Colon (tissue), 2 donors: ENCODE data around the gene ZNF433.
A peak's percentile ranks its signal among the peaks of the same experiment; 100 is the strongest.

Experiments used
- FAIRE-seq: peaks from 2 replicates; lab custom pipeline; 2012; peaks lifted over from hg19 to GRCh38; lab: Jason Lieb, UNC
- donor health status: control.
- donor health status: control.

Gene ZNF433

DNA sequence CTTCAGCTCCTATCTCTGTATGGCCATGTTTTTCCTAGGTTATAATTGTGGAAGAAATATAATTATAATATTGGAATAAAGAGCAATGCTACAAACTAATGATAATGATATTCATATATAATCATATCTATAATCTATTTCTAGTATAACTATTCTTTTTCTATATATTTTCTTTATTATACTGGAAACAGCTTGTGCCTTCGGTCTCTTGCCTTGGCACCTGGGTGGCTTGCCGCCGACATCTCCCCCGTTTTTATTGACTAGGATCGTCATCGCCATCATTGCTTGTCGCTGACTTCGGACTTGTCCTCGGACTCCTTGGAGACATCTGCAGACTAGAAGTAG lies 46.4 kb downstream of the ZNF433 start:
- FAIRE-seq, result no peak

DNA sequence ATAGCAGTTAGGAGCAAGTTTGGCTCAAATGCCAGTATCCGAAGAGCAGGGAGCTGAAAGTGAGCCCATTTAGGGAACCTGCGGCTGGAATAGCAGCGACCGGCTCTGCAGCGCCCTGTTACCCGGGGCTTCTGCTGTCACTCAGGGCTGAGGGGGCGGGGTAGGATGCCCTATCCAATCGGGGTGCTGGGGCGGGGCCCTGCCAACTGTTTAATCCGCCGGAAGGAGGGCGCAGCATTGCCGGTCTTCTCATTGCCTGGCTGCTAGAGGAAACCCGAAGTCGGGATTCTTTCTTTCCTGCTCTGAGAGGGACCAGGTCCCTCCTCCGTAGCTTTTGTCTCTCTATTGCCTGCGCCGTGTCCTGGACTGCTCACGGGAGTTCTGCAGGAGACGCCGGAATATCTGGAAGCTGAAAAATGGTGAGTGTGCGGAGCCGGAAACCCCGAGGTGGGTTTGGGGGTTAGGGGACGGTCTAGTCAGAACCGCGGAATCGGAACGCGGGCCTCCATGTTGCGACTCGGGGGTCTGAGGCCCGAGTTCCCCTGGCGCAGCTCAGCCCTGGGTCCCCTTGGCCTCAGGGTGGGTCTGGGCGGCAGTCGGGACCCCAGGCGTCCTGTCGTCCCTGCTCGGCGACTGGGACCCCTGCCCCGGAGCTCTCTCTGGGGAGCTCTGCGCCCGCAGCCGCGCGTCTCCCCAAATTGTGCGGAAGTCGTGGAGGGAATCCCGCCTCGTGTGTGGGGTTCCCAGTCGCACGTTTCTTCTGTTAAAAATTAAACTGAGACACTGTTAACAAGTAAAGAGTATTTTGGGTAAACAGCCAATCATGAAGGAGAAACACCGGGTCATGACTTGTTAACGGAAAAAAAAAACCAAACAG lies 47.8 kb downstream of the ZNF433 start:
- FAIRE-seq, result no peak

DNA sequence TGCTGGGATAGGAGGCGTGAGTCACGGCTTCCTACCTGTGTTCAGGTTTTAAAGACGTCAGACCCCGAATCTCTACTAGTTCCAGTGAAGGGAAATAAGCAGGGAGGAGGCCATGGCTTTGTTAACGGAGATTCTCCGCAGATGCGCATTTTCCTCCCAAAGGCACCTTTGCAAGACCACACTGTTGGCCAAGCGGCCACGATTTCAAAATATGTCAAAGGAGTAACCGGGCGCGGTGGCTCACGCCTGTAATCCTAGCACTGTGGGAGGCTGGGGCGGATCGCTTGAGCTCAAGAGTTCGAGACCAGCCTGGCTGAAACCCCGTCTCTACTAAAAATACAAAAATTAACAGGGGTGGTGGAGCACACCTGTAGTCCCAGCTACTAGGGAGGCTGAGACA lies 48.7 kb downstream of the ZNF433 start:
- FAIRE-seq, result no peak

DNA sequence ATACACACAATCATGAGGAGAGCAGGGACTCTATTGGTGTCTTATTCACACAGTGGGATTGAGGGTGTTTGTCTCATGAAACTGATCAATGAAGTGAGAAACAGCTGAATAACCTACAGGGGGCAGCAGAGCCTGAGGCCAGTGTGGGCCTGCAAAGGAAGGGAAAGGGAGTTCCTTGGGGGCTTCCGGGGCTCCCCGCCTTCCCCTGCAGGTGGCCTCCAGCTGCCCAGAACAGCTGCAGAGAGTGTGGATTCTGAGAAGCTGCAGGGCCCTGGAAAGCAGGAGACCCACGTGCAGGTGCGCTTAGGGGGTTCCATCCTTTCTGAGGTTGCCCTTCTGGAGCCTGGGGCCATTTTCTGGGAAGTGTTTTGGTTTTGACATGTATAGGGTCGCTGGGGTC lies 50.5 kb downstream of the ZNF433 start:
- FAIRE-seq, result no peak

DNA sequence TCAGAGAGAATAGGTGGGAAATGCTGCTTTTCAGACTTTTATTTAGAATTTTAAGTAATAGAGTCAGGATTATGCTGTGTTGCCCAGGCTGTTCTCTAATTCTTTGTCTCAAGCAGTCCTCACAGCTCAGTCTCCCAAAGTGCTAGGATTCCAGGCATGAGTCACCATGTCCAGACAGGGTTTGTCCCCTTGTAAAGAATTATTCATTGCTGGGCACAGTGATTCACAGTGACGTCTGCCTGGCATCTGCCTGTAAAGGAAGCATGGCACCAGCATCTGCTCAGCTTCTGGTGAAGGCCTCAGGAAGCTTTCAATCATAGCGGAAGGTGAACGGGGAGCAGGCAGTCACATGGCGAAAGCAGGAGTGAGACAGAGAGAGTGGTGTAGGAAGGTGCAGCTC lies 53.0 kb downstream of the ZNF433 start:
- no peak for FAIRE-seq

DNA sequence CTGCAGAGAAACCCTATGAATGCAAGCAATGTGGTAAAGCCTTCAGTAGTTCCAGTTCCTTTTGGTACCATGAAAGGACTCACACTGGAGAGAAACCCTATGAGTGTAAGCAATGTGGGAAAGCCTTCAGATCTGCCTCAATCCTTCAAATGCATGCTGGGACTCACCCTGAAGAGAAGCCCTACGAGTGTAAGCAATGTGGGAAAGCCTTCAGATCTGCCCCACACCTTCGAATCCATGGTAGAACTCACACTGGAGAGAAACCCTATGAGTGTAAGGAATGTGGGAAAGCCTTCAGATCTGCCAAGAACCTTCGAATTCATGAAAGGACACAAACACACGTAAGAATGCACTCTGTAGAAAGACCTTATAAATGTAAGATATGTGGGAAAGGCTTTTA lies 56.0 kb downstream of the ZNF433 start:
- no peak for FAIRE-seq

DNA sequence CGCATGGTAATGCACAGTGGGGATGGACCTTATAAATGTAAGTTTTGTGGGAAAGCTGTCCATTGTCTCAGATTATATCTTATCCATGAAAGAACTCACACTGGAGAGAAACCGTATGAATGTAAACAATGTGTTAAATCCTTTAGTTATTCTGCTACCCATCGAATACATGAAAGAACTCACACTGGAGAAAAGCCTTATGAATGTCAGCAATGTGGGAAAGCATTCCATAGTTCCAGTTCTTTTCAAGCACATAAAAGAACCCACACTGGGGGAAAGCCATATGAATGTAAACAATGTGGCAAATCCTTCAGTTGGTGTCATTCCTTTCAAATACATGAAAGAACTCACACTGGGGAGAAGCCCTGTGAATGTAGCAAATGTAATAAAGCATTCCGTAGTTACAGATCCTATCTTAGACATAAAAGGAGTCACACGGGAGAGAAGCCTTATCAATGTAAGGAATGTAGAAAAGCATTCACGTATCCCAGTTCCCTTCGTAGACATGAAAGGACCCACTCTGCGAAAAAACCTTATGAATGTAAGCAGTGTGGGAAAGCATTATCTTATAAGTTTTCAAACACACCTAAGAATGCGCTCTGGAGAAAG lies 56.9 kb downstream of the ZNF433 start:
- FAIRE-seq, result no peak

DNA sequence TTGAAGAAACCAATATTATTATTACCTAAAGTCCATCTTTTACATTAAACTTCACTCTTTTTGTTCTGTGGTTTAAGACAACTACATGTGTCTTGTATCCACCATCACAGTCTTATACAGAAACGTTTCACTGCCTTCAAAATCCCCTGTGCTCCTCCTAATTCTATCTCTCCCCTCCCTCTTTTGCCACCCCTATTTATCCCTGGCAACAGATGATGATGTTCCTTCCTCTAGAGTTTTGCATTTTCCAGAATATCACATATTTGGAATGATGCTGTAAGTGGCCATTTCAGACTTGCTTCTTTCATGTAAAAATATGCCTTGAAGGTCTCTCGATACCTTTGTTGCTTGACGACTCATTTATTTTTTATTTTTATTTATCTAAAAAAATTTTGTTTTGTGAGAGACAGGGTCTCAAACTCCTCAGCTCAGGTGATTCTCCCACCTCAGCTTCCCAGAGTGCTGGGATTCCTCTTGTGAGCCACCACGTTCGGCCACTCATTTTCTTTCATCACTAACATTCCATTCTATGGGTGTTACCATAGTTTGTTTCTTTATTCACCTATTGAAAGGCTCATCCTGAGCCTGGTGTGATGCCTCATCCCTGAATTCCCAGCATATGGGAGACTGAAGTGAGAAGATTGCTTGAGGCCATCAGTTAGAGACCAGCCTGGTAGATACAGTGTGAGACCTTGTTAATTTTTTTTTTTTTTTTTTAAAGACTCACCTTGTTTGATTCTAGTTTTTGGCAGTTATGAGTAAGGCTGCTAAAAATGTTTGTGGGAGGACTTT lies 62.3 kb downstream of the ZNF433 start:
- FAIRE-seq, result no peak

DNA sequence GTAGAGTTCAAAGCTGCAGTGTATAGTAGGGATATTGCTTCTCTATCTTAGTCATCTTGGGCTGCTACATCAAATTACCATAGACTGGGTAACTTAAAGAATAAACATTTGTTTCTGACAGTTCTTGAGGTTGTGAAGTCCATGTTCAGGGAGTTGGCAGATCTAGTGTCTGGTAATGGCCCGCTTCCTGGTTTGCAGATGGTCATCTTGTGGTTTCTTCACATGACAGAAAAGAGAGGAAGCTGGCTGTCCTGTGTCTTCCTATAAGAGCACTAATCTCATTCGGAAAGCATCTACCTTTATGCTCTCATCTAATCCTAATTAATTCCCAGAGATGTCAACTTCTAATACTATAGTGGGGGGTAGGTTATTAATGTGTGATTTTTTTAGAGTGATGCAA lies 64.4 kb downstream of the ZNF433 start:
- no peak for FAIRE-seq

DNA sequence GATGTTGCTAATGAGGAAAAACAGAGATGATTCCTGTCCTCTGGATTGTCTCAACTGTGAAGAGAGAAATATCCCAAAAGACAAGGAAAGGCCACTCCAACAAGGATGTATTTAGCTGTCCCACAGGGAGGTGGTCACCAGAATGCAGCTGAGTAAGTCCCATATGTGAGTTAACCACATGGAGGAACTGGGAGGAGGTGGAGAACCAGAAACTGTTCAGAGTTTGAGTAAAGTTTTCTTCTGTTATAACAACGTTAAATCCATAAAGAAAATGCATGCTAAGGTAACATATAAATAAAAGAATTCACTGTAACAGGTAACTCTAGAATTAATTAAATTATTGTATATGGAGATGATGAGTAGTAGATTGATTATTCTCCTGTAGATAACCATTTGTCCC lies 65.3 kb downstream of the ZNF433 start:
- FAIRE-seq, result no peak

DNA sequence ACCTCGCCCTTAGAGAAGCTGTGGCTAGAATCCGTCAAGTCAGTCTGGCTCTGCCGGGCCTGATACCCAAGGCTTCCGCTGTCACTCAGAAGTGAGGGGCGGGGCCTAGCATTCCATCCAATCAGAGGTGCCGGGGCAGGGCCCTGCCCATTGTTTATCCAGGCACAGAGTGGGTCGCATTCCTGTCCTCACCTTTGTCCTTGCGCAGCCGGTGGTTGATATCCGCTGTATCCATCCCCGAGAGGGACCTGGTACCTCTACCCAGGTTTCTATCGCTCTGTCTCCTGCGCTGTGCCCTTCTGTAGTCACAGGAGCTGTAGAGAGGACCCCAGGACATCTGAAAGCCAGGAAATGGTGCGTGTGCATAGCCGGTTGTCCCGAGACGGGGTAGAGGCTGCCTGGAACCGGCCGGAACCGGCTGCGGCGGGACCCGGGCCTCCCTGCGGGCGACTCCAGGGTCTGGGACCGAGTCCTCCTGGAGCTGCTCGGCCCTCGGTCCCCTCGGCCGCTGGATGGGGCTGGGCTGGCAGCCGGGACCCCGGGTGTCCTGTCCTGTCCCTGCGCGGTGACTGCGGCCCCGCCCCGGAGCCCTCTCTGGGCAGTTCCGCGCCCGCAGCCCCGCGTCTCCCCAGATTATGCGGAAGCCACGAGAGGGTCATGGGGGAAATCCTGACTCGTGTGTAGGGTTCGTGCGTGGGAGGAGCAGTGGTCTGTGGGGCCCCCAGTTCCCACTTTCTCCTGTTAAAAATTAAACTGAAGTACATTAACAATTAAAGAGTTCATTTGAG lies 70.4 kb downstream of the ZNF433 start, which contains the start of gene ZNF763:
Gene ZNF763 (plus strand): TSS at position 183 of the 788 bp plus-strand sequence. CDS start 169 bp downstream, at position 352.
- FAIRE-seq, result peak; percentile 18
